ENCODE data around the gene MLF1. TPM values are rescaled to one million over a fixed set of nuclear protein-coding genes. Genes with fewer than 3 reads are reported as not detected.
"Not testable (repeated sequence)": the region's sequence is repeated elsewhere in the genome, so short reads cannot be mapped to it uniquely, and the experiment has no call there.

The MLF1 gene
- polyA plus RNA-seq, 1 donor: 12.5 TPM

DNA sequence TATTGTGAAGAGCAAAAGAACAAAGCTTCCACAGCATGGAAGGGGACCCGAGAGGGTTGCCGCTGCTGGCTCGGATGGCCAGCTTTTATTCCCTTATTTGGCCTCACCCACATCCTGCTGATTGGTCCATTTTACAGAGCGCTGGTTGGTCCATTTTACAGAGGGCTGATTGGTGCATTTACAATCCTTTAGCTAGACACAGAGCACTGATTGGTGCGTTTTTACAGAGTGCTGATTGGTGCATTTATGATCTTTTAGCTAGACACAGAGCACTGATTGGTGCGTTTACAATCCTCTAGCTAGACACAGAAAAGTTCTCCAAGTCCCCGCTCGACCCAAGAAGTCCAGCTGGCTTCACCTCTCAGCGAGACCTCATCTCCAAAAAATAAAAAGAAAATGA is 21.1 kb upstream of the MLF1 start:
- no CpG with 5 or more reads among the region's 9 CpGs for WGBS (ENCODE audit: insufficient coverage, low lambda C conversion rate)
- not testable (repeated sequence) for H3K4me1 ChIP-seq (ENCODE audit: control insufficient read depth, insufficient read depth, low read length); H3K9me3 ChIP-seq (ENCODE audit: control insufficient read depth, low read depth, low read length); H3K27ac ChIP-seq (ENCODE audit: low read length); H3K36me3 ChIP-seq (ENCODE audit: control insufficient read depth, insufficient read depth, low read length); H3K27me3 ChIP-seq (ENCODE audit: control insufficient read depth, insufficient read depth, low read length); DNase-seq; H3K4me3 ChIP-seq (ENCODE audit: low read length)

DNA sequence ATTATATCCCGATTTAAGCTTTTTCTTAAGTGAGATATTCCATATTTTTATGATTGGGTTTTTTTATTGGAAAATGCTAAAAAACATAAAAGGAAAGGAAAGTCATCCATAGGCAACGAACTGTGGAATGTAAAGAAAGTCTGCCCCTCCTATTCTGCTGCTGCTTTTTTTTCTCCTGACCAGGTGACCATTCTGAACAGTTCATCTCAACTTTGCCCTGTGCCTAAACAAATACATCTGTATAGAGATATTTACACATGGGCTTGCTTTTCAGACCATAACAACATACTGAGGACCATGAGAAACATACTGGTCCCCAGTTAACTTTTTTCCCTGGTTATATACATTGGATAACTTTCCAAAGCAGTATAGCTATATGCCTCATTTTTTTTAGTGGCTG is 18.9 kb upstream of the MLF1 start:
- no peak overlapping the region for H3K27ac ChIP-seq (ENCODE audit: low read length)
- no peak overlapping the region for H3K4me3 ChIP-seq (ENCODE audit: low read length)
- DNase-seq: no peak
- H3K36me3 ChIP-seq (ENCODE audit: control insufficient read depth, insufficient read depth, low read length): no peaks in the 10 kb centered on the region
- no peaks in the 10 kb centered on the region for H3K27me3 ChIP-seq (ENCODE audit: control insufficient read depth, insufficient read depth, low read length)
- no peaks in the 10 kb centered on the region for H3K9me3 ChIP-seq (ENCODE audit: control insufficient read depth, low read depth, low read length)
- 54% methylated on average over 2 of the region's 2 CpGs for WGBS (ENCODE audit: insufficient coverage, low lambda C conversion rate)
- no peaks in the 10 kb centered on the region for H3K4me1 ChIP-seq (ENCODE audit: control insufficient read depth, insufficient read depth, low read length)

DNA sequence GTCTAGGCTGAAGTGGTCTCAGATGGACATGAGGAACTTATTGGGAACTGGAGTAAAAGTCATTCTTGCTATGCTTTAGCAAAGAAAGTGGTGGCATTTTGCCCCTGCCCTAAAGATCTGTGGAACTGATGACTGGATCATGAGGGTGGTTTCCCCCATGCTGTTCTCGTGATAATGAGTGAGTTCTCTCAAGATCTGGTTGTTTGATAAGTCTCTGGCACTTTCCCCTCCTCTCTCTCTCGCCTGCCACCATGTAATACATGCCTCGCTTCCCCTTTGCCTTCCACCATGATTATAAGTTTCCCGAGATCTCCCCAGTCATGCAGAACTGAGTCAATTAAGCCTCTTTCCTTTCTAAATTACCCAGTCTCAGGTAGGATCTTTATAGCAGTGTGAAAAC is 11.5 kb upstream of the MLF1 start:
- no peaks in the 10 kb centered on the region for H3K27me3 ChIP-seq (ENCODE audit: control insufficient read depth, insufficient read depth, low read length)
- no peak overlapping the region for H3K27ac ChIP-seq (ENCODE audit: low read length)
- H3K9me3 ChIP-seq (ENCODE audit: control insufficient read depth, low read depth, low read length): no peaks in the 10 kb centered on the region
- no CpG with 5 or more reads among the region's 4 CpGs for WGBS (ENCODE audit: insufficient coverage, low lambda C conversion rate)
- H3K4me1 ChIP-seq (ENCODE audit: control insufficient read depth, insufficient read depth, low read length): no peaks in the 10 kb centered on the region
- no peaks in the 10 kb centered on the region for H3K36me3 ChIP-seq (ENCODE audit: control insufficient read depth, insufficient read depth, low read length)
- DNase-seq: no peak
- no peak overlapping the region for H3K4me3 ChIP-seq (ENCODE audit: low read length)

DNA sequence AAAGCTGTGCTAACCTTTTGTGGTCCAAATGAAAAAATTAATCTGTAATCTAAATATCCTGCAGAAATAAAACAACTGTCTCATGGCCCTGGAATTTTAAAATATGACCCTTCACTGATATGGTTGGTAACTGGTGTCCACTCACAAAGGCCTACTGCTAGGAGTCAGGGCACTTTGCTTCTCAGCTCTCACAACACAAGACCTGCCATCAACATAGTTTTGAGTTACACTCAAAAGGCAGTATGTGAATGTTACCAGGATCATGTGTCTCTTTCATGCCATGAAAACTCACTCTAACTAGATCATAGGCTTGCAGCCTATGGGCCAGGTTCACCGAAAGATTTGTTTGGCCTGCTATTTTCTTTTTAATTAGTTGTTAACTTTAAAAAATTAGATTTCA is 10.0 kb upstream of the MLF1 start:
- H3K9me3 ChIP-seq (ENCODE audit: control insufficient read depth, low read depth, low read length): no peaks in the 10 kb centered on the region
- H3K4me3 ChIP-seq (ENCODE audit: low read length): no peak overlapping the region
- no CpG with 5 or more reads among the region's 1 CpG for WGBS (ENCODE audit: insufficient coverage, low lambda C conversion rate)
- no peaks in the 10 kb centered on the region for H3K36me3 ChIP-seq (ENCODE audit: control insufficient read depth, insufficient read depth, low read length)
- no peak overlapping the region for H3K27ac ChIP-seq (ENCODE audit: low read length)
- no peaks in the 10 kb centered on the region for H3K4me1 ChIP-seq (ENCODE audit: control insufficient read depth, insufficient read depth, low read length)
- no peak for DNase-seq
- no peaks in the 10 kb centered on the region for H3K27me3 ChIP-seq (ENCODE audit: control insufficient read depth, insufficient read depth, low read length)

DNA sequence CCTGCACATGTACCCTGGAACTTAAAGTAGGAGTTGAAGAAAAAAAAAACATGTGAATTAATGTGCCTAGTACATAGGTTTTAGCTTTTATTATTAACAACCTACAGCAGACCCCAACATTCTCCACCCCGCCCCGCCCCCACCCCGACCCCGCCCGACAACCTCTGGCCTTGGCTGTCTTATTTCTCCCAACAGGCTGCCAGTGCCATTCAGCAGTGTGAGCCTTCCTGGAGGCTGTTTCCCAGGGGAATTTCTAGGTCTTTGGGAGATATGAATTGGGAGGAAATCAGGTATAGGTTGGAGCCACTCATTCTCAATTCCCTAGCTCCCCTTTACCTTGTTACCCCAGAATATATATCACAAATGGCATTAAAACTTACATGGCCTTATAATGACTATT is 8.3 kb upstream of the MLF1 start:
- no peaks in the 10 kb centered on the region for H3K36me3 ChIP-seq (ENCODE audit: control insufficient read depth, insufficient read depth, low read length)
- H3K9me3 ChIP-seq (ENCODE audit: control insufficient read depth, low read depth, low read length): no peaks in the 10 kb centered on the region
- no peak overlapping the region for H3K4me3 ChIP-seq (ENCODE audit: low read length)
- H3K4me1 ChIP-seq (ENCODE audit: control insufficient read depth, insufficient read depth, low read length): no peaks in the 10 kb centered on the region
- no peaks in the 10 kb centered on the region for H3K27me3 ChIP-seq (ENCODE audit: control insufficient read depth, insufficient read depth, low read length)
- no peak overlapping the region for H3K27ac ChIP-seq (ENCODE audit: low read length)
- no peak for DNase-seq
- no CpG with 5 or more reads among the region's 5 CpGs for WGBS (ENCODE audit: insufficient coverage, low lambda C conversion rate)

DNA sequence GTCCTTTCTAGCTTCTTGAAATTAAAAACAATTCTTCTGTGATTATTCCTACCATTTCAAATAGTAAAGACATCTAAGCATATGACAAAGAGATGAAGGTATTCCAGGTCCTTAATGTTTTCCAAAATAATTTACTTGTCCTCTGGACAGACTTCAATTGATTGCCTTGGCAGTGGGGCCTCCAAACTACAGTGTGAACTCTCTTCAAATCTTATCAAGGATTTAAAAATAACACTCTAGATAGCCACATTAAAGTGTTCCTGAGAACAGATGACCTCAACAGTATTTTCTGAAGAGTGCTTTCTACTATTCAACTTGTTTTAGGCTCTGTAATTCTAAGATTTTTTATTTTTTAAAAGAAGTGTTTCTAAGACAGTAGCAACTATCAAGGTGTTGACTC is 7.9 kb upstream of the MLF1 start:
- Histone ChIP-seq H3K36me3 (ENCODE audit: control insufficient read depth, insufficient read depth, low read length) (no peaks in the 10 kb centered on the region), H3K4me1 (ENCODE audit: control insufficient read depth, insufficient read depth, low read length) (no peaks in the 10 kb centered on the region), H3K27me3 (ENCODE audit: control insufficient read depth, insufficient read depth, low read length) (no peaks in the 10 kb centered on the region), H3K9me3 (ENCODE audit: control insufficient read depth, low read depth, low read length) (no peaks in the 10 kb centered on the region), H3K4me3 (ENCODE audit: low read length) (no peak overlapping the region), H3K27ac (ENCODE audit: low read length) (no peak overlapping the region)
- DNase-seq: no peak

DNA sequence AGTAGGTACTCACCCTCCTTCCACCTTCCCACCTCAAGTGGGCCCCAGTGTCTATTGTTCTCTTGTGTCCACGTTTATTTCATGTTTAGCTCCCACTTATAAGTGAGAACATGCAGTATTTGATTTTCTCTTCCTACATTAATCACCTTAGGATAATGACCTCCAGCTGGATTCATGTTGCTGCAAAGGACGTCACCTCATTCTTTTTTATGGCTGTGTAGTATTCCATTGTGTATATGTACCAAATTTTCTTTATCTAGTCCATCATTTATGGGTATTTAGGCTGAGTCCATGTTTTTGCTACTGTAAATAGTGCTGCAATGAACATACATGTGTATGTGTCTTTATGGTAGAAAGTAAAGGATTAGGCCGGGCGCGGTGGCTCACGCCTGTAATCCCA is 5.9 kb upstream of the MLF1 start:
- Histone ChIP-seq H3K27ac (ENCODE audit: low read length) (no peak overlapping the region), H3K36me3 (ENCODE audit: control insufficient read depth, insufficient read depth, low read length) (no peaks in the 10 kb centered on the region), H3K27me3 (ENCODE audit: control insufficient read depth, insufficient read depth, low read length) (peaks cover 6% of the 10 kb centered on the region), H3K4me1 (ENCODE audit: control insufficient read depth, insufficient read depth, low read length) (no peaks in the 10 kb centered on the region), H3K9me3 (ENCODE audit: control insufficient read depth, low read depth, low read length) (no peaks in the 10 kb centered on the region), H3K4me3 (ENCODE audit: low read length) (no peak overlapping the region)
- no peak for DNase-seq
- WGBS (ENCODE audit: insufficient coverage, low lambda C conversion rate): no CpG with 5 or more reads among the region's 6 CpGs

DNA sequence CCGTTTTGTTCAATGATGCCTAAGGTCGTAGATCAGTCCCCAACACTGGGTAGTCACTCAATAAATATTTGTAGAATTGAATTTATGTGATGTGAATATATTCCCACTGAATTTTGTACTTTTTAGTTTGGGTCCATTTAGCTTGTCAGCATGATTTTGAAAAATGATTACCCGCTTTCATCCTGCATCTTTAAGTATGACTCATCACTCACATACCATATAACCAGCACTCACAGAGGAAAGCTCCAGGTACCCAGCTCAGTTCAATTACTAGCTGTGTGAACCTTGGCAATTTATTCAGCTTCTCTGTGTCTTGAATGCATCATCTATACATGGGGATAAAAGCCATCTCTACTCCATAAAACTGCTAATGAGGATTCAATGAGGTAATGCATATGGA is 2.2 kb upstream of the MLF1 start:
- peaks cover 5% of the 10 kb centered on the region for H3K9me3 ChIP-seq (ENCODE audit: control insufficient read depth, low read depth, low read length)
- no peak overlapping the region for H3K27ac ChIP-seq (ENCODE audit: low read length)
- H3K36me3 ChIP-seq (ENCODE audit: control insufficient read depth, insufficient read depth, low read length): no peaks in the 10 kb centered on the region
- H3K4me3 ChIP-seq (ENCODE audit: low read length): no peak overlapping the region
- peaks cover 5% of the 10 kb centered on the region for H3K4me1 ChIP-seq (ENCODE audit: control insufficient read depth, insufficient read depth, low read length)
- no CpG with 5 or more reads among the region's 3 CpGs for WGBS (ENCODE audit: insufficient coverage, low lambda C conversion rate)
- H3K27me3 ChIP-seq (ENCODE audit: control insufficient read depth, insufficient read depth, low read length): peaks cover 6% of the 10 kb centered on the region
- no peak for DNase-seq

DNA sequence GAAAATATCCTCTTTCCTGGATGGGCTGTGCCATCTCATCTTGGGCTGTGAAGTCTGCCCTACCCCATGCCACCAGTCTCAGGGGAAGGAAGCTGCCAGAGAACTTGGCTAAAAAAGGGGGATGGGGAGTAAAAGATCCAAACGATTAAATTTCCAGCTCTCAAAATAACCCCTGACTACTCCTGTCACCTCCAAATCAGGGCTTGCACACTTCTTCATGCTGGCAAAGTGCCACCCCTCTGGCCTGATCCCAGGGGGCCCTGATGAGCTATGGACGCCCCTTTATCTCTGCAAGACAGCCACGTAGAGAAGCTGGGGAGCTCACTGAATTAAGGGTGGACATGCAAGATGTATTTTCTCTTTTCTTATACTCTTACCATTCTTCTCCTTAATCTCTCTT is 1.2 kb upstream of the MLF1 start:
- no peak overlapping the region for H3K27ac ChIP-seq (ENCODE audit: low read length)
- no peak overlapping the region for H3K4me3 ChIP-seq (ENCODE audit: low read length)
- peaks cover 5% of the 10 kb centered on the region for H3K4me1 ChIP-seq (ENCODE audit: control insufficient read depth, insufficient read depth, low read length)
- peaks cover 5% of the 10 kb centered on the region for H3K9me3 ChIP-seq (ENCODE audit: control insufficient read depth, low read depth, low read length)
- DNase-seq: no peak
- 60% methylated on average over 1 of the region's 3 CpGs for WGBS (ENCODE audit: insufficient coverage, low lambda C conversion rate)
- H3K27me3 ChIP-seq (ENCODE audit: control insufficient read depth, insufficient read depth, low read length): peaks cover 6% of the 10 kb centered on the region
- H3K36me3 ChIP-seq (ENCODE audit: control insufficient read depth, insufficient read depth, low read length): no peaks in the 10 kb centered on the region

DNA sequence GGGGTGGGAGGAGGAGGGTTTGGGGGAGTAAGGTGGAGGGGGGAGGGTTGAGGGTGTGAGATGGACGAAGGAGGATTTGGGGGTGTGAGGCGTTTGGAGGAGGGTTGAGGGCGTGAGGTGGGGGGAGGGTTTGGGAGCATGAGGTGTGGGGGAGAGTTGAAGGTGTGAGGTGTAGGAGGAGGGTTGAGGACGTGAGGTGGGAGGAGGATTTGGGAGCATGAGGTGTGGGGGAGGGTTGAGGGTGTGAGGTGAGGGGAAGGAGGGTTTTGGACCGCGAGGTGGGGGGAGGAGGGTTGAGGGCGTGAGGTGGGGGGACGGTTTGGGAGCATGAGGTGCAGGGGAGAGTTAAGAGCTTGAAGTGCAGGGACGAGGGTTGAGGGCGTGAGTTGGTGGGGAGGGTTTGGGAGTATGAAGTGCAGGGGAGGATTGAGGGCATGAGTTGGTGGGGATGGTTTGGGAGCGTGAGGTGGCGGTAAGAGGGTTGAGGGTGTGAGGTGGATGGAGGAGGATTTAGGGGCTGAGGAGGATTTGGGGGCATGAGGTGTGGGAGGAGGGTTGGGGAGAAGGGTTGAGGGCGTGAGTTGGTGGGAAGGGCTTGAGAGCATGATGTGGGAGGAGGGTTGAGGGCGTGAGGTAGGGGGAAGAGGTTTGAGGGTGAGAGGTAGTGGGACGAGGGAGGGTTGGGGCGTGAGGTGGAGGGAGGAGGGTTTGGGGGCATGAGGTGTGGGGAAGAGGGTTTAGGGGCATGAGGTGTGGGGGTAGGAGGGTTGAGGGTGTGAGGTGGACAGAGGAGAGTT is 1.2 kb downstream of the MLF1 start:
- Histone ChIP-seq H3K4me3 (ENCODE audit: low read length) (no peak overlapping the region), H3K4me1 (ENCODE audit: control insufficient read depth, insufficient read depth, low read length) (peaks cover 5% of the 10 kb centered on the region), H3K36me3 (ENCODE audit: control insufficient read depth, insufficient read depth, low read length) (no peaks in the 10 kb centered on the region), H3K9me3 (ENCODE audit: control insufficient read depth, low read depth, low read length) (peaks cover 5% of the 10 kb centered on the region), H3K27ac (ENCODE audit: low read length) (no peak overlapping the region), H3K27me3 (ENCODE audit: control insufficient read depth, insufficient read depth, low read length) (peaks cover 6% of the 10 kb centered on the region)
- 94% methylated on average over 6 of the region's 16 CpGs for WGBS (ENCODE audit: insufficient coverage, low lambda C conversion rate)
- DNase-seq: no peak

DNA sequence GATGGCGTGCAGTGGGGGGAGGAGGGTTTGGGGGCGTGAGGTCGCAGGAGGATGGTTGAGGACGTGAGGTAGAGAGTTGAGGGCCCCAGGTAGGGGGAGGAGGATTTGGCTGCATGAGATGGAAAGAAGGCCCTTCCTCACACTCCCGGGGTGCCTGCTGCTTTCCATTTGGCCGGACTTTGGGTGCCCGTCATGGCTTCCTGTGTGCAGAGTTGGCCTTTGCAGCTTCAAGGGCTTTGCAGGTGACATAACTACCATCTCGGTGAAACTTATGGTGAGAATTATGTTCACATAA is 1.7 kb downstream of the MLF1 start:
- Histone ChIP-seq H3K4me1 (ENCODE audit: control insufficient read depth, insufficient read depth, low read length) (peaks cover 5% of the 10 kb centered on the region), H3K36me3 (ENCODE audit: control insufficient read depth, insufficient read depth, low read length) (no peaks in the 10 kb centered on the region), H3K27ac (ENCODE audit: low read length) (no peak overlapping the region), H3K9me3 (ENCODE audit: control insufficient read depth, low read depth, low read length) (peaks cover 5% of the 10 kb centered on the region), H3K4me3 (ENCODE audit: low read length) (no peak overlapping the region), H3K27me3 (ENCODE audit: control insufficient read depth, insufficient read depth, low read length) (peaks cover 6% of the 10 kb centered on the region)
- WGBS (ENCODE audit: insufficient coverage, low lambda C conversion rate): no CpG with 5 or more reads among the region's 8 CpGs
- no peak for DNase-seq
